Esophagus squamous epithelium (tissue), 5 donors: ENCODE data around the gene CLEC4F. TPM values are rescaled to one million over a fixed set of nuclear protein-coding genes. Genes with fewer than 3 reads are reported as not detected.

ENCODE experiments used
- DNase-seq: peaks from one replicate; lab custom pipeline; 2025; lab: John Stamatoyannopoulos, UW
- H3K27ac ChIP-seq, 4 donors: fragments of 200-600 bp; sonication (generic); one replicate each; pipeline ENCODE4 v1.5.1; 2016 to 2019; ENCODE audit warnings: mild to moderate bottlenecking in 1 of 4
- H3K27me3 ChIP-seq, 4 donors: fragments of 200-600 bp; sonication (generic); 1 replicate in 3 of 4; 2 replicates in 1 of 4; pipeline versions ENCODE4 v1.5.1 to v1.6.0; 2017 to 2021; ENCODE audit warnings: antibody characterized with exemption in 1 of 4
- H3K36me3 ChIP-seq, 3 donors: fragments of 200-600 bp; sonication (generic); one replicate each; pipeline ENCODE4 v1.5.1; 2016 to 2019
- H3K4me1 ChIP-seq, 3 donors: fragments of 200-600 bp; sonication (generic); one replicate each; pipeline ENCODE4 v1.5.1; 2017 to 2019
- H3K4me3 ChIP-seq, 4 donors: fragments of 200-600 bp; sonication (generic); 1 replicate in 3 of 4; 2 replicates in 1 of 4; pipeline ENCODE4 v1.5.1; 2016 to 2019; ENCODE audit warnings: mild to moderate bottlenecking in 2 of 4, moderate library complexity in 1 of 4
- H3K9me3 ChIP-seq, 3 donors: fragments of 200-600 bp; sonication (generic); one replicate each; pipeline ENCODE4 v1.5.1; 2016 to 2019
- CTCF ChIP-seq, 6 experiments: fragments of 450-650 bp in 4 of 6; fragments of 200-600 bp in 2 of 6; sonication (generic) in 2 of 6; IDR thresholded peaks; one replicate each; pipeline ENCODE4 v1.5.1; 2016 to 2019; ENCODE audit warnings: antibody characterized with exemption in 6 of 6, mild to moderate bottlenecking in 4 of 6, moderate library complexity in 4 of 6
- POLR2A ChIP-seq, 4 donors: fragments of 450-650 bp; IDR thresholded peaks; one replicate each; pipeline ENCODE4 v1.6.1; 2017; ENCODE audit warnings: antibody characterized with exemption in 4 of 4, mild to moderate bottlenecking in 4 of 4, moderate library complexity in 3 of 4
- WGBS, 2 donors: methylation state at CpG; one replicate each; pipeline ENCODE4 v1.1.5; 2018; 5-methylcytosine and 5-hydroxymethylcytosine counted together
- intact Hi-C: fragments of 100-400 bp; cut with DNase I; formaldehyde crosslinking; loops from one replicate; pipeline ENCODE4 v1.15.0; 2022
- total RNA-seq, 4 donors: library from RNA; depleted of rRNA; stranded (reverse); fragments of >200 nt; gene quantifications; one replicate each; pipeline ENCODE4 v1.1.0, GENCODE V29; 2016
- donor health status: DM: yes; HTN: yes; CAD: no.

The CLEC4F gene
- total RNA-seq, 4 donors from 2014 or later: 0.15 TPM; not detected in 3

- peaks cover 0 to 45% (median 0%) of the 10 kb centered on the region in 4 donors for H3K27me3 ChIP-seq
- 91 to 94% methylated on average over 2 of the region's 2 CpGs for WGBS, 2 donors
- no peaks in the 10 kb centered on the region for H3K4me1 ChIP-seq
- no peak for TF ChIP-seq POLR2A (IDR thresholded peaks at IDR 0.05)
- TF ChIP-seq CTCF (IDR thresholded peaks at IDR 0.05): no peak
- H3K4me3 ChIP-seq: no peak overlapping the region
- no peak overlapping the region for H3K27ac ChIP-seq
- DNase-seq: no peak
- H3K9me3 ChIP-seq: no peaks in the 10 kb centered on the region
- intact Hi-C loops: no loop called here
- no peaks in the 10 kb centered on the region for H3K36me3 ChIP-seq
Observed at GRCh38 chr2:70832386-70832785, 12.0 kb upstream of the CLEC4F start.

- Histone ChIP-seq H3K36me3 (no peaks in the 10 kb centered on the region), H3K4me1 (no peaks in the 10 kb centered on the region), H3K27ac (no peak overlapping the region), H3K4me3 (no peak overlapping the region), H3K9me3 (no peaks in the 10 kb centered on the region), H3K27me3 (peaks cover 0 to 45% (median 0%) of the 10 kb centered on the region in 4 donors)
- no peak for TF ChIP-seq POLR2A (IDR thresholded peaks at IDR 0.05)
- 41 to 60% methylated on average over 3 to 6 of the region's 6 CpGs for WGBS, 2 donors
- intact Hi-C loops: no loop called here
- DNase-seq: no peak
Observed at GRCh38 chr2:70831861-70832260, 11.5 kb upstream of the CLEC4F start.

GRCh38 chr2:70830366-70830765 lies 10.0 kb upstream of the CLEC4F start:
- Histone ChIP-seq H3K27ac (no peak overlapping the region), H3K36me3 (no peaks in the 10 kb centered on the region), H3K4me3 (no peak overlapping the region), H3K4me1 (no peaks in the 10 kb centered on the region), H3K27me3 (peaks cover 0 to 40% (median 0%) of the 10 kb centered on the region in 4 donors), H3K9me3 (no peaks in the 10 kb centered on the region)
- no peak for DNase-seq
- WGBS, 2 donors: 63 to 80% methylated on average over 5 of the region's 5 CpGs
- TF ChIP-seq POLR2A (IDR thresholded peaks at IDR 0.05) (no peak), CTCF (IDR thresholded peaks at IDR 0.05) (no peak)
- intact Hi-C loops: no loop called here

GRCh38 chr2:70829916-70830315 lies 9.5 kb upstream of the CLEC4F start:
- H3K27ac ChIP-seq: no peak overlapping the region
- intact Hi-C loops: no loop called here

GRCh38 chr2:70828914-70829824 lies 8.8 kb upstream of the CLEC4F start:
- peaks cover 0 to 32% (median 0%) of the 10 kb centered on the region in 4 donors for H3K27me3 ChIP-seq
- no peak for TF ChIP-seq POLR2A (IDR thresholded peaks at IDR 0.05)
- no peak for TF ChIP-seq CTCF (IDR thresholded peaks at IDR 0.05)
- H3K27ac ChIP-seq: no peak overlapping the region
- intact Hi-C loops: no loop called here
- H3K36me3 ChIP-seq: no peaks in the 10 kb centered on the region
- no peak for DNase-seq
- 53 to 73% methylated on average over 6 of the region's 6 CpGs for WGBS, 2 donors
- no peaks in the 10 kb centered on the region for H3K4me1 ChIP-seq
- no peak overlapping the region for H3K4me3 ChIP-seq
- no peaks in the 10 kb centered on the region for H3K9me3 ChIP-seq

More at GRCh38 chr2:70829916-70830315, 9.5 kb upstream of the CLEC4F start:
- 33 to 45% methylated on average over 1 of the region's 1 CpG for WGBS, 2 donors
- no peak overlapping the region for H3K4me3 ChIP-seq
- H3K27me3 ChIP-seq: peaks cover 0 to 38% (median 0%) of the 10 kb centered on the region in 4 donors
- H3K4me1 ChIP-seq: no peaks in the 10 kb centered on the region
- no peak for TF ChIP-seq POLR2A (IDR thresholded peaks at IDR 0.05)
- TF ChIP-seq CTCF (IDR thresholded peaks at IDR 0.05): no peak
- no peaks in the 10 kb centered on the region for H3K9me3 ChIP-seq
- H3K36me3 ChIP-seq: no peaks in the 10 kb centered on the region
- no peak for DNase-seq
